H1 (cell line): ENCODE data around the gene MROH7. TPM values are rescaled to one million over a fixed set of nuclear protein-coding genes. Genes with fewer than 3 reads are reported as not detected.

Experiments
- CTCF ChIA-PET: fragments of 300-600 bp; sonication (Branson Sonifier 250); formaldehyde crosslinking; loops from one replicate; lab custom pipeline; 2021; ENCODE audit not compliant: partially characterized antibody; lab: Charles Lee
- POLR2A ChIA-PET: fragments of 300-600 bp; sonication (Branson Sonifier 250); formaldehyde crosslinking; loops from one replicate; lab custom pipeline; 2021; ENCODE audit warnings: inconsistent platforms; ENCODE audit not compliant: partially characterized antibody; lab: Charles Lee
- DNase-seq, 2 experiments: peaks; one replicate each; pipeline versions ENCODE4 v3.0.0 to v3.0.0-alpha.2; 2010 to 2022; ENCODE audit warnings: low spot score in 2 of 2, low read depth in 1 of 2, mixed read lengths in 1 of 2
- FAIRE-seq: peaks from 2 replicates; lab custom pipeline; 2011; peaks lifted over from hg19 to GRCh38; lab: Jason Lieb, UNC
- H2AFZ ChIP-seq: 2 replicates; pipeline ENCODE4 v1.8.1; 2012; ENCODE audit warnings: low read length, inconsistent platforms
- H2AK5ac ChIP-seq: 2 replicates; pipeline ENCODE4 v1.6.1; 2013; ENCODE audit warnings: low read depth, low read length
- H2BK120ac ChIP-seq: replicated peaks from 2 replicates; pipeline ENCODE3; 2013; ENCODE audit warnings: low read depth, low read length, inconsistent platforms
- H2BK12ac ChIP-seq: 2 replicates; pipeline ENCODE4 v1.6.1; 2013; ENCODE audit warnings: low read depth, low read length
- H2BK15ac ChIP-seq: 2 replicates; pipeline ENCODE4 v1.6.1; 2013; ENCODE audit warnings: low read length
- H2BK20ac ChIP-seq: 2 replicates; pipeline ENCODE4 v1.6.1; 2013; ENCODE audit warnings: low read length
- H2BK5ac ChIP-seq: 2 replicates; pipeline ENCODE4 v1.6.1; 2013; ENCODE audit warnings: low read depth, low read length
- H3K14ac ChIP-seq: 2 replicates; pipeline ENCODE4 v1.6.1; 2013; ENCODE audit warnings: inconsistent platforms; ENCODE audit not compliant: insufficient read length
- H3K18ac ChIP-seq: 2 replicates; pipeline ENCODE4 v1.6.1; 2013; ENCODE audit warnings: low read length; ENCODE audit errors: extremely low read depth
- H3K23ac ChIP-seq: 2 replicates; pipeline ENCODE4 v1.6.1; 2013; ENCODE audit warnings: inconsistent platforms; ENCODE audit not compliant: insufficient read length
- H3K23me2 ChIP-seq: 2 replicates; pipeline ENCODE4 v1.6.1; 2013; ENCODE audit warnings: low read depth, low read length
- H3K27ac ChIP-seq: 2 replicates; pipeline ENCODE4 v1.6.1; 2011; ENCODE audit warnings: low read depth, low read length, inconsistent platforms
- H3K27me3 ChIP-seq, 4 experiments: replicated peaks in 1 of 4; 1 replicate in 1 of 4; 2 replicates in 3 of 4; pipeline versions ENCODE4 v1.6.1 to v1.8.1; 2011 to 2013; ENCODE audit warnings: low read length in 3 of 4, mild to moderate bottlenecking in 3 of 4, inconsistent platforms in 2 of 4, mixed read lengths in 2 of 4, moderate library complexity in 1 of 4; ENCODE audit not compliant: control insufficient read depth in 3 of 4, insufficient read depth in 3 of 4; ENCODE audit errors: extremely low read depth in 1 of 4
- H3K36me3 ChIP-seq, 4 experiments: 2 replicates each; pipeline versions ENCODE4 v1.6.1 to v1.8.1; 2011 to 2013; ENCODE audit warnings: mild to moderate bottlenecking in 4 of 4, low read length in 3 of 4, moderate library complexity in 2 of 4, control low read depth in 1 of 4, inconsistent platforms in 1 of 4; ENCODE audit not compliant: insufficient read depth in 4 of 4, control insufficient read depth in 2 of 4
- H3K4ac ChIP-seq: replicated peaks from 2 replicates; pipeline ENCODE3; 2013; ENCODE audit warnings: low read length, low read depth, mixed read lengths, inconsistent platforms; ENCODE audit not compliant: insufficient read length
- H3K4me1 ChIP-seq, 4 experiments: replicated peaks in 1 of 4; 1 replicate in 1 of 4; 2 replicates in 3 of 4; pipeline versions ENCODE4 v1.6.1 to v1.8.1; 2011 to 2013; ENCODE audit warnings: low read length in 3 of 4, inconsistent platforms in 2 of 4, mixed read lengths in 1 of 4; ENCODE audit not compliant: insufficient read depth in 4 of 4, control insufficient read depth in 3 of 4
- H3K4me2 ChIP-seq, 2 experiments: 2 replicates each; pipeline versions ENCODE4 v1.6.1 to v1.8.1; 2011 to 2013; ENCODE audit warnings: low read depth in 2 of 2, low read length in 2 of 2, control low read depth in 1 of 2, inconsistent platforms in 1 of 2, mild to moderate bottlenecking in 1 of 2; ENCODE audit not compliant: insufficient read depth in 1 of 2
- H3K4me3 ChIP-seq, 4 experiments: fragments of 200-600, 300-600 bp in 1 of 4; sonication (generic), shearing (Covaris generic), sonication (Bioruptor Twin) in 1 of 4; 2 replicates each; pipeline versions ENCODE4 v1.5.1 to v1.8.1; 2011 to 2016; ENCODE audit warnings: low read length in 4 of 4, low read depth in 3 of 4, control low read depth in 2 of 4, inconsistent platforms in 2 of 4, mild to moderate bottlenecking in 2 of 4, mixed read lengths in 1 of 4, moderate library complexity in 1 of 4; ENCODE audit not compliant: insufficient read depth in 2 of 4; ENCODE audit errors: extremely low read depth in 1 of 4
- H3K56ac ChIP-seq: replicated peaks from 2 replicates; pipeline ENCODE3; 2013; ENCODE audit warnings: low read depth, mild to moderate bottlenecking, mixed read lengths, low read length, inconsistent platforms; ENCODE audit not compliant: insufficient read length
- H3K79me1 ChIP-seq: 2 replicates; pipeline ENCODE4 v1.6.1; 2013; ENCODE audit warnings: low read depth, low read length, control low read depth
- H3K79me2 ChIP-seq, 2 experiments: 2 replicates each; pipeline versions ENCODE4 v1.6.1 to v1.8.1; 2012 to 2013; ENCODE audit warnings: low read length in 2 of 2, mild to moderate bottlenecking in 2 of 2, inconsistent platforms in 1 of 2; ENCODE audit not compliant: insufficient read depth in 2 of 2, control insufficient read depth in 1 of 2
- H3K9ac ChIP-seq, 4 experiments: replicated peaks in 1 of 4; 1 replicate in 1 of 4; 2 replicates in 3 of 4; pipeline versions ENCODE4 v1.6.1 to v1.8.1; 2011 to 2013; ENCODE audit warnings: low read depth in 3 of 4, low read length in 3 of 4, control low read depth in 2 of 4, mild to moderate bottlenecking in 2 of 4, moderate library complexity in 2 of 4, inconsistent platforms in 1 of 4; ENCODE audit errors: extremely low read depth in 1 of 4
- H3K9me3 ChIP-seq, 2 experiments: 2 replicates each; pipeline versions ENCODE4 v1.6.1 to v1.8.1; 2012 to 2013; ENCODE audit warnings: mild to moderate bottlenecking in 2 of 2, moderate library complexity in 2 of 2, control low read depth in 1 of 2, inconsistent platforms in 1 of 2, low read depth in 1 of 2, low read length in 1 of 2, mixed read lengths in 1 of 2; ENCODE audit not compliant: insufficient read depth in 2 of 2
- H4K20me1 ChIP-seq, 2 experiments: replicated peaks in 1 of 2; 2 replicates each; pipeline versions ENCODE3 to v1.8.1; 2011 to 2013; ENCODE audit warnings: inconsistent platforms in 2 of 2, low read length in 2 of 2, mild to moderate bottlenecking in 1 of 2; ENCODE audit not compliant: insufficient read depth in 2 of 2, control insufficient read depth in 1 of 2
- H4K5ac ChIP-seq: 2 replicates; pipeline ENCODE4 v1.6.1; 2013; ENCODE audit warnings: low read length, low read depth, mixed read lengths, inconsistent platforms; ENCODE audit not compliant: insufficient read length
- H4K8ac ChIP-seq: 2 replicates; pipeline ENCODE4 v1.8.0; 2013; ENCODE audit warnings: mild to moderate bottlenecking, moderate library complexity, low read length, inconsistent platforms; ENCODE audit not compliant: insufficient read depth; ENCODE audit errors: extremely low read depth
- H4K91ac ChIP-seq: replicated peaks from 2 replicates; pipeline ENCODE3; 2013; ENCODE audit warnings: low read length, mixed read lengths, inconsistent platforms; ENCODE audit not compliant: insufficient read length
- CBX8 ChIP-seq: fragments of 300-800, 300-1000 bp; sonication (generic); IDR thresholded peaks from 2 replicates; pipeline ENCODE4 v1.7.1; 2016; ENCODE audit warnings: low read depth, low read length, borderline replicate concordance
- POLR2A ChIP-seq, 2 experiments: IDR thresholded peaks; 1 replicate in 1 of 2; 2 replicates in 1 of 2; pipeline ENCODE4 v1.6.1; 2011; ENCODE audit warnings: low read depth in 2 of 2, low read length in 2 of 2, mild to moderate bottlenecking in 2 of 2; ENCODE audit errors: control extremely low read depth in 1 of 2
- WGBS, 2 experiments: shearing (Covaris generic) in 1 of 2; methylation state at CpG; one replicate each; pipeline versions ENCODE4 v1.1.6 to v1.1.7; 2013 to 2015; ENCODE audit warnings: low lambda C conversion rate in 2 of 2, mixed read lengths in 2 of 2, inconsistent platforms in 1 of 2, low coverage in 1 of 2, missing lambda C conversion rate in 1 of 2; ENCODE audit not compliant: insufficient replicate concordance in 2 of 2, insufficient coverage in 1 of 2, insufficient read length in 1 of 2; ENCODE audit errors: extremely low coverage in 1 of 2, missing lambda C conversion rate in 1 of 2; 5-methylcytosine and 5-hydroxymethylcytosine counted together
- polyA plus RNA-seq, 7 experiments: library from polyadenylated mRNA; depleted of rRNA in 3 of 7; stranded (reverse) in 5 of 7; unstranded in 2 of 7; fragments of >200 nt in 5 of 7; fragments of 200-250 nt in 2 of 7; gene quantifications; 1 replicate in 5 of 7; 2 replicates in 1 of 7; 4 replicates in 1 of 7; pipeline versions ENCODE4 v1.2.1 to v1.2.3, GENCODE V29; 2011 to 2013; ENCODE audit warnings: missing spikeins in 2 of 7, mixed read lengths in 2 of 7
- total RNA-seq: library from RNA; stranded (reverse); fragmentation: NEBNext Ultra II Directional; extraction: Animal tissue kit (Norgen Biotek cat#: 25700); gene quantifications from 2 replicates; pipeline ENCODE4 v1.2.1, GENCODE V29; 2021
- TF ChIP-seq, protein P1 (sequence below): IDR thresholded peaks from 2 replicates; pipeline ENCODE4 v1.6.1; 2011; ENCODE audit warnings: low read depth, mild to moderate bottlenecking, low read length; ENCODE audit not compliant: insufficient read depth

MROH7 gene
- total and polyA plus RNA-seq, 2 of the 8 experiments (the other 6 are each of a cell fraction or from before 2014, with no cell fraction given), result 0.07 to 0.20 TPM

DNA sequence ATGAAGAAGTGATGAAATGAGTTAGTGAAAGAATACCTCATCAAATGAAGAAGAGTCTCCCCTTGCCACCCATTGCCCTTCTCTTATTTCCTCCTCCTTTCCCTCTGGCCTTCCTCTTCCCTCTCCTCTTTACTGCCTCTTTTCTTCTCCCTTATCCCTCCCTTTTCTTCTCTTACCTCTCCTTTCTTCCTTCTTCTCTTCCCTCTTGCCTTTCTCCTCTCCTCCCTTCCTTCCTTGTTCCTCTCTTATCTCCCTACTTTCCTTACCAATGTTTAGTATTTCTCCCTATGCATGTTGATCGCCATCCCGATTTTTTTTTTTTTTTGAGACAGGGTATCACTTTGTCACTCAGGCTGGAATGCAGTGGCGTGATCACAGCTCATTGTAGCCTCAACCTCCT, 8.8 kb downstream of the MROH7 start:
- CTCF ChIA-PET, result interaction anchor here (0.5 to 1.7 kb wide), 2 partner anchors 25 to 158 kb away, joined by 3 to 8 read pairs; no protein-coding TSS in a partner anchor
- 80% methylated on average over 2 of the region's 3 CpGs; no CpG with 5 or more reads in 1 of the 2 experiments for WGBS, 2 experiments

More for the DNA sequence above, 8.8 kb downstream of the MROH7 start:
- no peaks in the 10 kb centered on the region for H3K79me2 ChIP-seq
- H2BK12ac ChIP-seq, result no peak overlapping the region
- H3K4me1 ChIP-seq, result 0 out of 7 replicates have a peak, but pooled peaks cover 0 to 2% (median 0%) of the 10 kb centered on the region in 4 experiments
- FAIRE-seq, result no peak
- H3K9me3 ChIP-seq, result no peaks in the 10 kb centered on the region
- no peak overlapping the region for H3K4ac ChIP-seq
- H4K20me1 ChIP-seq, result no peaks in the 10 kb centered on the region
- no peaks in the 10 kb centered on the region for H3K36me3 ChIP-seq
- H3K9ac ChIP-seq, result no peak overlapping the region
- H2BK5ac ChIP-seq, result no peak overlapping the region
- no peak overlapping the region for H3K27ac ChIP-seq
- no peak overlapping the region for H2AK5ac ChIP-seq
- H3K56ac ChIP-seq, result no peak overlapping the region
- no peaks in the 10 kb centered on the region for H3K23me2 ChIP-seq
- H4K8ac ChIP-seq, result no peak overlapping the region
- no peak overlapping the region for H3K4me2 ChIP-seq
- no peak overlapping the region for H3K4me3 ChIP-seq
- no peak overlapping the region for H3K14ac ChIP-seq
- TF ChIP-seq, protein P1, sequence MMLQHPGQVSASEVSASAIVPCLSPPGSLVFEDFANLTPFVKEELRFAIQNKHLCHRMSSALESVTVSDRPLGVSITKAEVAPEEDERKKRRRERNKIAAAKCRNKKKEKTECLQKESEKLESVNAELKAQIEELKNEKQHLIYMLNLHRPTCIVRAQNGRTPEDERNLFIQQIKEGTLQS, result no peak
- TF ChIP-seq POLR2A (IDR thresholded peaks at IDR 0.05; ENCODE audit: control extremely low read depth in 1 of 2, low read depth in 2 of 2, low read length in 2 of 2) (no peak), CBX8 (no peak)
- no peak for DNase-seq
- H3K79me1 ChIP-seq, result no peaks in the 10 kb centered on the region
- POLR2A ChIA-PET, result no interaction called here
- no peak overlapping the region for H2BK15ac ChIP-seq
- no peak overlapping the region for H2BK120ac ChIP-seq
- H2AFZ ChIP-seq, result no peak overlapping the region
- peaks cover 0 to 3% (median 0%) of the 10 kb centered on the region in 4 experiments; a peak in 3 of 7 replicates for H3K27me3 ChIP-seq
- H4K91ac ChIP-seq, result no peak overlapping the region
- H3K18ac ChIP-seq, result no peak overlapping the region
- H4K5ac ChIP-seq, result no peak overlapping the region
- no peak overlapping the region for H3K23ac ChIP-seq
- no peak overlapping the region for H2BK20ac ChIP-seq
